Colonic mucosa (tissue), 4 donors: ENCODE data around the gene PWWP2A. TPM values are rescaled to one million over a fixed set of nuclear protein-coding genes. Genes with fewer than 3 reads are reported as not detected.

Experiments used
- DNase-seq: peaks from one replicate; pipeline ENCODE4 v3.0.0-alpha.2; 2020
- H3K27ac ChIP-seq: fragments of 200-600 bp; one replicate; pipeline ENCODE4 v1.8.0; 2021
- H3K27me3 ChIP-seq: fragments of 200-600 bp; one replicate; pipeline ENCODE4 v1.8.0; 2021
- H3K36me3 ChIP-seq: fragments of 200-600 bp; one replicate; pipeline ENCODE4 v1.8.0; 2021
- H3K4me1 ChIP-seq: fragments of 200-600 bp; one replicate; pipeline ENCODE4 v1.8.0; 2021; ENCODE audit warnings: mild to moderate bottlenecking
- H3K4me3 ChIP-seq: fragments of 200-600 bp; one replicate; pipeline ENCODE4 v1.8.0; 2021
- H3K9ac ChIP-seq, 2 donors: one replicate each; pipeline ENCODE4 v1.7.0; 2013; ENCODE audit warnings: control low read depth in 2 of 2, low read depth in 2 of 2, low read length in 2 of 2
- H3K9me3 ChIP-seq: fragments of 200-600 bp; one replicate; pipeline ENCODE4 v1.8.0; 2021
- CTCF ChIP-seq: fragments of 200-600 bp; IDR thresholded peaks from one replicate; pipeline ENCODE4 v1.8.0; 2022; ENCODE audit warnings: antibody characterized with exemption, mild to moderate bottlenecking
- intact Hi-C: fragments of 100-400 bp; cut with DNase I; formaldehyde crosslinking; loops from one replicate; pipeline ENCODE4 v1.14.1; 2022
- total RNA-seq, 2 donors: library from RNA; stranded (reverse); fragmentation: NEBNext Ultra II Directional in 1 of 2; extraction: Animal tissue kit (Norgen Biotek cat#: 25700) in 1 of 2; gene quantifications; one replicate each; pipeline ENCODE4 v1.2.1, GENCODE V29; 2021
- donor health status: healthy.
- donor health status: DM: no; HTN: no; CAD: no.
- donor health status: DM: no; HTN: no; CAD: no.

PWWP2A gene
- total RNA-seq, 2 donors from 2014 or later, result 44.0 to 47.6 TPM

- Histone ChIP-seq H3K36me3 (peaks cover 12% of the 10 kb centered on the region), H3K9me3 (no peaks in the 10 kb centered on the region), H3K4me1 (no peaks in the 10 kb centered on the region), H3K4me3 (no peak overlapping the region), H3K27ac (no peak overlapping the region), H3K27me3 (no peaks in the 10 kb centered on the region), H3K9ac (no peak overlapping the region)
- no peak for TF ChIP-seq CTCF
- intact Hi-C loops, result no loop called here
- no peak for DNase-seq
These were observed 29.2 kb downstream of the PWWP2A start for GRCh38 chr5:160090059-160090458.

- no peaks in the 10 kb centered on the region for H3K4me1 ChIP-seq
- peaks cover 12% of the 10 kb centered on the region for H3K36me3 ChIP-seq
- DNase-seq, result no peak
- TF ChIP-seq CTCF, result no peak
- no peaks in the 10 kb centered on the region for H3K9me3 ChIP-seq
- H3K9ac ChIP-seq, result no peak overlapping the region
- no peak overlapping the region for H3K27ac ChIP-seq
- H3K27me3 ChIP-seq, result no peaks in the 10 kb centered on the region
- intact Hi-C loops, result no loop called here
- no peak overlapping the region for H3K4me3 ChIP-seq
These were observed 29.7 kb downstream of the PWWP2A start for GRCh38 chr5:160089531-160089930.

- intact Hi-C loops, result no loop called here
- no peak for DNase-seq
- Histone ChIP-seq H3K9me3 (no peaks in the 10 kb centered on the region), H3K27me3 (no peaks in the 10 kb centered on the region), H3K4me1 (no peaks in the 10 kb centered on the region), H3K9ac (no peak overlapping the region), H3K27ac (no peak overlapping the region), H3K4me3 (no peak overlapping the region), H3K36me3 (peaks cover 9% of the 10 kb centered on the region)
- no peak for TF ChIP-seq CTCF
These were observed 30.4 kb downstream of the PWWP2A start for GRCh38 chr5:160088805-160089204.

GRCh38 chr5:160087199-160087598 is 32.1 kb downstream of the PWWP2A start:
- Histone ChIP-seq H3K9me3 (no peaks in the 10 kb centered on the region), H3K9ac (no peak overlapping the region), H3K4me1 (no peaks in the 10 kb centered on the region), H3K27ac (no peak overlapping the region), H3K36me3 (no peaks in the 10 kb centered on the region), H3K27me3 (no peaks in the 10 kb centered on the region), H3K4me3 (no peak overlapping the region)
- no peak for DNase-seq
- intact Hi-C loops, result no loop called here
- TF ChIP-seq CTCF, result no peak

GRCh38 chr5:160084144-160084543 is 35.1 kb downstream of the PWWP2A start:
- H3K9ac ChIP-seq, result no peak overlapping the region
- no peaks in the 10 kb centered on the region for H3K27me3 ChIP-seq
- H3K4me3 ChIP-seq, result no peak overlapping the region
- H3K4me1 ChIP-seq, result no peaks in the 10 kb centered on the region
- no peak for TF ChIP-seq CTCF
- intact Hi-C loops, result no loop called here
- no peak overlapping the region for H3K27ac ChIP-seq
- DNase-seq, result no peak
- no peaks in the 10 kb centered on the region for H3K36me3 ChIP-seq
- H3K9me3 ChIP-seq, result no peaks in the 10 kb centered on the region

- intact Hi-C loops, result no loop called here
- Histone ChIP-seq H3K4me3 (no peak overlapping the region), H3K4me1 (no peaks in the 10 kb centered on the region), H3K27me3 (no peaks in the 10 kb centered on the region), H3K36me3 (no peaks in the 10 kb centered on the region), H3K27ac (no peak overlapping the region), H3K9ac (no peak overlapping the region), H3K9me3 (no peaks in the 10 kb centered on the region)
- no peak for DNase-seq
- no peak for TF ChIP-seq CTCF
These were observed 35.7 kb downstream of the PWWP2A start for GRCh38 chr5:160083501-160083900.
